IPS DF 19.7 (cell line): Measurements from ENCODE around the gene DCTN5.
A peak's percentile ranks its signal among the peaks of the same experiment; 100 is the strongest.
"Not testable (repeated sequence)": the region's sequence is repeated elsewhere in the genome, so short reads cannot be mapped to it uniquely, and the experiment has no call there.

Source experiments
- DNase-seq: peaks from one replicate; pipeline ENCODE4 v3.0.0-alpha.2; 2013; ENCODE audit warnings: low read depth, low spot score

DCTN5 gene

GRCh38 chr16:23640931-23641765 is at the start of gene DCTN5, which contains the start of gene PALB2:
Gene DCTN5 (plus strand): TSS chr16:23641466. CDS start chr16:23641543, 77 bp downstream.
Gene PALB2 (minus strand): TSS chr16:23641310. CDS start chr16:23641157, 153 bp downstream.
- DNase-seq, result peak; percentile 82

GRCh38 chr16:23594186-23594585 is 47.1 kb upstream of the DCTN5 start:
- no peak for DNase-seq

GRCh38 chr16:23595246-23595950 is 45.9 kb upstream of the DCTN5 start:
- DNase-seq, result no peak

GRCh38 chr16:23595951-23596720 is 45.1 kb upstream of the DCTN5 start, which contains the start of gene NDUFAB1:
Gene NDUFAB1 (minus strand): TSS chr16:23596316. CDS start chr16:23596290, 26 bp downstream.
- peak; percentile 28 for DNase-seq

GRCh38 chr16:23597003-23597756 is 44.1 kb upstream of the DCTN5 start:
- peak; percentile 23 for DNase-seq

GRCh38 chr16:23607726-23608125 is 33.5 kb upstream of the DCTN5 start:
- DNase-seq, result no peak

GRCh38 chr16:23608194-23608593 is 33.1 kb upstream of the DCTN5 start:
- no peak for DNase-seq

GRCh38 chr16:23609929-23610328 is 31.3 kb upstream of the DCTN5 start:
- no peak for DNase-seq

- not testable (repeated sequence) for DNase-seq
Measured at GRCh38 chr16:23610905-23611304, 30.4 kb upstream of the DCTN5 start.

- DNase-seq, result no peak
Measured at GRCh38 chr16:23611936-23612335, 29.3 kb upstream of the DCTN5 start.

- DNase-seq, result no peak
Measured at GRCh38 chr16:23615805-23616204, 25.5 kb upstream of the DCTN5 start.

GRCh38 chr16:23624092-23624491 is 17.2 kb upstream of the DCTN5 start:
- no peak for DNase-seq

- no peak for DNase-seq
Measured at GRCh38 chr16:23629516-23629915, 11.8 kb upstream of the DCTN5 start.

GRCh38 chr16:23631874-23632273 is 9.4 kb upstream of the DCTN5 start:
- not testable (repeated sequence) for DNase-seq

GRCh38 chr16:23634461-23635036 is 6.7 kb upstream of the DCTN5 start:
- no peak for DNase-seq

GRCh38 chr16:23635958-23636357 is 5.3 kb upstream of the DCTN5 start:
- no peak for DNase-seq

GRCh38 chr16:23640615-23640930 is 693 bp upstream of the DCTN5 start:
- no peak for DNase-seq

- DNase-seq, result no peak
Measured at GRCh38 chr16:23642246-23642774, 1.0 kb downstream of the DCTN5 start.

GRCh38 chr16:23650674-23651416 is 9.6 kb downstream of the DCTN5 start:
- no peak for DNase-seq

- DNase-seq, result no peak
Measured at GRCh38 chr16:23651943-23652468, 10.7 kb downstream of the DCTN5 start.
